ENCODE data around the gene ZNF436.

DNA sequence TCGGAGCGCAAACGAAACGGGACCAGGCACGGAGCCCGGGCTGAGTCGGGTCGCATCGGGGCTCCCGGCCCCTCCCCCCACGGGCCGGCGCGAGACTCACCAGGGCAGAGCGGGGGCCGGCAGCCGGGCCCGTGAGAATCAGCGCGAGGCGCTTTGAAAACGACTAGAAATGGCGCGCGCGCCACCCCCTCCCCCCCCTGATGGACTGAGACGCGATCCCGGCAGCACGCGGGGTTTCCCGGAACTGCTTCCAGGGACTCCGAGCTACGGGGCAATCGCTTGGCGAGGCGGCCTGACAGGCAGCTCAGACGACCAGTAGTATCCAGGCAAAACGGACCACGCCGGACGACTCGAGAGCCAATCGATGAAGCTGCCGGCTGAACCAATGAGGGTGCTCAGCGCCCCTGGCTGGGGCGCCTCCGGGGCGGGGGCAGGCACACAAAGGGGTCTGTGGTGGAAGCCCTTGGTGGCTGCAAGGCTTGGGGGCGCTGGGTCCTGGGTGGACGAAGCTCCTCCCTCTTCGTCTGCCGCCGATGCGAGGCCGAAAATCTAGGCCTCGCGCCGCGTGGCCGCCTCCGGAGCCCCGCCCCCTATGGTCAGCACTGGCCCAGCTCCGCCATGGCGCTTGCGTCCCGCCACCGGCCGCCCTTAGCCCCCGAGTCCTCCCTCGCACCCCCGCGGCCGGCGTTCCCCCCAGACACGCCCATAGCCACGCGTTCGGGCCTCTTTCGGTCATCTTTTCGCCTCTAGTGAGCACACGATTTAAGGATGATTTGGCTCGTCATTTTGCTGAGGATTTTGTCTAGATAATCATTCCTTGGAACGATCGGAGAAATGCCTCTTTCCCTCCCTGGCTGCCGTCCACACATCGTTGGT is 25.3 kb downstream of the ZNF436 start, which contains the start of gene HNRNPR:
- TF ChIP-seq GATA3 (IDR thresholded peaks at IDR 0.05; ENCODE audit: low read depth, low read length) (no peak), GATA2 (IDR thresholded peaks at IDR 0.05; ENCODE audit: low read depth, low read length) (no peak)

Data from SH-SY5Y (cell line).